ENCODE data around the gene IL4R.

The IL4R gene

GRCh38 chr16:27290562-27290961 is 23.2 kb upstream of the IL4R start:
- no peak overlapping the region for H3K4me3 ChIP-seq (ENCODE audit: low read depth, low read length)
- no peak for DNase-seq (ENCODE audit: low read depth)
- TF ChIP-seq CTCF (IDR thresholded peaks at IDR 0.05; ENCODE audit: control insufficient read depth, extremely low read depth, insufficient read depth), result no peak

- TF ChIP-seq CTCF (IDR thresholded peaks at IDR 0.05; ENCODE audit: control insufficient read depth, extremely low read depth, insufficient read depth), result no peak
- no peak overlapping the region for H3K4me3 ChIP-seq (ENCODE audit: low read depth, low read length)
- no peak for DNase-seq (ENCODE audit: low read depth)
Measured at GRCh38 chr16:27291106-27291505, 22.7 kb upstream of the IL4R start.

GRCh38 chr16:27291722-27292240 is 22.0 kb upstream of the IL4R start:
- no peak for DNase-seq (ENCODE audit: low read depth)
- no peak for TF ChIP-seq CTCF (IDR thresholded peaks at IDR 0.05; ENCODE audit: control insufficient read depth, extremely low read depth, insufficient read depth)
- H3K4me3 ChIP-seq (ENCODE audit: low read depth, low read length), result no peak overlapping the region

GRCh38 chr16:27293343-27293742 is 20.4 kb upstream of the IL4R start:
- TF ChIP-seq CTCF (IDR thresholded peaks at IDR 0.05; ENCODE audit: control insufficient read depth, extremely low read depth, insufficient read depth), result no peak
- no peak for DNase-seq (ENCODE audit: low read depth)
- no peak overlapping the region for H3K4me3 ChIP-seq (ENCODE audit: low read depth, low read length)

GRCh38 chr16:27298132-27298531 is 15.6 kb upstream of the IL4R start:
- no peak overlapping the region for H3K4me3 ChIP-seq (ENCODE audit: low read depth, low read length)
- no peak for DNase-seq (ENCODE audit: low read depth)
- TF ChIP-seq CTCF (IDR thresholded peaks at IDR 0.05; ENCODE audit: control insufficient read depth, extremely low read depth, insufficient read depth), result no peak

- H3K4me3 ChIP-seq (ENCODE audit: low read depth, low read length), result no peak overlapping the region
- no peak for DNase-seq (ENCODE audit: low read depth)
- TF ChIP-seq CTCF (IDR thresholded peaks at IDR 0.05; ENCODE audit: control insufficient read depth, extremely low read depth, insufficient read depth), result no peak
Measured at GRCh38 chr16:27301236-27301861, 12.4 kb upstream of the IL4R start.

GRCh38 chr16:27302126-27302525 is 11.6 kb upstream of the IL4R start:
- H3K4me3 ChIP-seq (ENCODE audit: low read depth, low read length), result no peak overlapping the region
- no peak for TF ChIP-seq CTCF (IDR thresholded peaks at IDR 0.05; ENCODE audit: control insufficient read depth, extremely low read depth, insufficient read depth)
- no peak for DNase-seq (ENCODE audit: low read depth)

Measured in LNCaP clone FGC (cell line).